ENCODE measurements around the gene MRPL20. TPM values are rescaled to one million over a fixed set of nuclear protein-coding genes. Genes with fewer than 3 reads are reported as not detected.
"Not testable (repeated sequence)": the region's sequence is repeated elsewhere in the genome, so short reads cannot be mapped to it uniquely, and the experiment has no call there.

The MRPL20 gene
- total and polyA plus RNA-seq, 2 donors from 2014 or later, result 103 to 221 TPM

DNA sequence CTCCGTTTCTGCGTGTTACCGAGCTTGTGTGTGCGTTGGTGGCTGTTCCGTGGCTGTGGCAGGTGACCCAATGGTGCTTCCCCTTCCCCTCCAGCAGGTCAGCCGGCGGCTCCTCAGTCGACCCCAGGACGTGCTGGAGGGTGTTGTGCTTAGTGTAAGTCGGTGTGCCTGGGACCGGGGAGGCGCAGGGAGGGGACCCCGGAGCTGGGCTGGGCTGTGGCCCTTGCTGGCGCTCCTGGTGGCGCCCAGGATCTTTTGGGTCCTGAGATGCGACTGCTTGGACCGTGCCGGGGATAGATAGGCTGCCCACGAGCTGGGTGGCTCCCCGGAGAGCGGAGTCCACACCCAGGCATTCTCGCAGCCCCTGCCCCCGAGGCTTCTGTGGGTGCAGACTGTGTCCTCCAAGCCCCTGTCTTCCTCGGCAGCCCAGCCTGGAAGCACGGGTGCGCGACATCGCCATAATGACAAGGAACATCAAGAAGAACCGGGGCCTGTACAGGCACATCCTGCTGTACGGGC, 48.3 kb upstream of the MRPL20 start:
- Histone ChIP-seq H3K36me3 (ENCODE audit: control insufficient read depth in 2 of 3, insufficient read depth in 3 of 3, low read length in 3 of 3) (no peaks in the 10 kb centered on the region), H3K27ac (ENCODE audit: low read depth in 2 of 2, low read length in 2 of 2) (no peak overlapping the region), H3K4me1 (ENCODE audit: control insufficient read depth in 2 of 3, insufficient read depth in 2 of 3, low read depth in 1 of 3, low read length in 3 of 3) (no peaks in the 10 kb centered on the region), H3K9me3 (ENCODE audit: control insufficient read depth in 2 of 3, insufficient read depth in 1 of 3, low read length in 3 of 3) (no peaks in the 10 kb centered on the region), H3K9ac (ENCODE audit: low read length in 3 of 3) (no peak overlapping the region), H3K4me3 (ENCODE audit: low read length in 3 of 3) (no peak overlapping the region), H3K27me3 (ENCODE audit: control insufficient read depth, insufficient read depth, low read length) (no peaks in the 10 kb centered on the region)
- intact Hi-C loops (cut with DNase I), result no loop called here
- TF ChIP-seq CTCF (IDR thresholded peaks at IDR 0.05; ENCODE audit: borderline replicate concordance, extremely low read depth, insufficient read depth), result no peak
- FAIRE-seq, result no peak
- DNase-seq, result no peak

GRCh38 chr1:1454286-1455056, 47.4 kb upstream of the MRPL20 start:
- H3K4me1 ChIP-seq (ENCODE audit: control insufficient read depth in 2 of 3, insufficient read depth in 2 of 3, low read depth in 1 of 3, low read length in 3 of 3); H3K27ac ChIP-seq (ENCODE audit: low read depth in 2 of 2, low read length in 2 of 2); intact Hi-C loops (cut with DNase I); DNase-seq; FAIRE-seq; H3K9ac ChIP-seq (ENCODE audit: low read length in 3 of 3); H3K27me3 ChIP-seq (ENCODE audit: control insufficient read depth, insufficient read depth, low read length); H3K9me3 ChIP-seq (ENCODE audit: control insufficient read depth in 2 of 3, insufficient read depth in 1 of 3, low read length in 3 of 3); H3K4me3 ChIP-seq (ENCODE audit: low read length in 3 of 3); H3K36me3 ChIP-seq (ENCODE audit: control insufficient read depth in 2 of 3, insufficient read depth in 3 of 3, low read length in 3 of 3): not testable (repeated sequence)

- no peak for FAIRE-seq
- H3K27ac ChIP-seq (ENCODE audit: low read depth in 2 of 2, low read length in 2 of 2), result no peak overlapping the region
- H3K9me3 ChIP-seq (ENCODE audit: control insufficient read depth in 2 of 3, insufficient read depth in 1 of 3, low read length in 3 of 3), result no peaks in the 10 kb centered on the region
- H3K4me3 ChIP-seq (ENCODE audit: low read length in 3 of 3), result no peak overlapping the region
- no peak for DNase-seq
- intact Hi-C loops (cut with DNase I), result no loop called here
- H3K36me3 ChIP-seq (ENCODE audit: control insufficient read depth in 2 of 3, insufficient read depth in 3 of 3, low read length in 3 of 3), result no peaks in the 10 kb centered on the region
- no peaks in the 10 kb centered on the region for H3K27me3 ChIP-seq (ENCODE audit: control insufficient read depth, insufficient read depth, low read length)
- no peak for TF ChIP-seq CTCF (IDR thresholded peaks at IDR 0.05; ENCODE audit: borderline replicate concordance, extremely low read depth, insufficient read depth)
- no peaks in the 10 kb centered on the region for H3K4me1 ChIP-seq (ENCODE audit: control insufficient read depth in 2 of 3, insufficient read depth in 2 of 3, low read depth in 1 of 3, low read length in 3 of 3)
- H3K9ac ChIP-seq (ENCODE audit: low read length in 3 of 3), result no peak overlapping the region
Measured at GRCh38 chr1:1452882-1453281, 45.8 kb upstream of the MRPL20 start.

GRCh38 chr1:1452365-1452739, 45.3 kb upstream of the MRPL20 start:
- H3K9me3 ChIP-seq (ENCODE audit: control insufficient read depth in 2 of 3, insufficient read depth in 1 of 3, low read length in 3 of 3); H3K4me1 ChIP-seq (ENCODE audit: control insufficient read depth in 2 of 3, insufficient read depth in 2 of 3, low read depth in 1 of 3, low read length in 3 of 3); H3K4me3 ChIP-seq (ENCODE audit: low read length in 3 of 3); H3K36me3 ChIP-seq (ENCODE audit: control insufficient read depth in 2 of 3, insufficient read depth in 3 of 3, low read length in 3 of 3); FAIRE-seq; H3K27ac ChIP-seq (ENCODE audit: low read depth in 2 of 2, low read length in 2 of 2); DNase-seq; H3K27me3 ChIP-seq (ENCODE audit: control insufficient read depth, insufficient read depth, low read length); intact Hi-C loops (cut with DNase I); H3K9ac ChIP-seq (ENCODE audit: low read length in 3 of 3): not testable (repeated sequence)

Data from kidney (tissue), 14 donors.